Common myeloid progenitor, CD34-positive (primary cell): ENCODE results near the gene ADAMTS17.

Experiments used
- CTCF ChIA-PET: fragments of 350-600 bp; sonication (Branson Sonifier 250); formaldehyde crosslinking; loops from one replicate; lab custom pipeline; 2021; ENCODE audit warnings: antibody characterized with exemption; lab: Charles Lee
- POLR2A ChIA-PET: fragments of 350-600 bp; sonication (Branson Sonifier 250); formaldehyde crosslinking; loops from one replicate; lab custom pipeline; 2021; ENCODE audit warnings: antibody characterized with exemption; lab: Charles Lee
- DNase-seq, 3 donors: peaks; one replicate each; pipeline versions ENCODE4 v3.0.0 to v3.0.0-alpha.2; 2013
- H3K27ac ChIP-seq, 2 experiments: 1 replicate in 1 of 2; 2 replicates in 1 of 2; pipeline ENCODE4 v1.7.0; 2013; ENCODE audit warnings: inconsistent platforms in 2 of 2, low read length in 2 of 2, mild to moderate bottlenecking in 2 of 2, low read depth in 1 of 2, moderate library complexity in 1 of 2; ENCODE audit not compliant: severe bottlenecking in 2 of 2, insufficient read depth in 1 of 2, poor library complexity in 1 of 2
- H3K27me3 ChIP-seq, 5 experiments: replicated peaks in 2 of 5; 1 replicate in 3 of 5; 2 replicates in 2 of 5; pipeline versions ENCODE4 v1.6.1 to v1.7.0; 2013; ENCODE audit warnings: low read length in 4 of 5, mild to moderate bottlenecking in 2 of 5, moderate library complexity in 2 of 5, inconsistent platforms in 1 of 5; ENCODE audit not compliant: insufficient read depth in 5 of 5, control insufficient read depth in 4 of 5
- H3K36me3 ChIP-seq, 4 experiments: 1 replicate in 2 of 4; 2 replicates in 2 of 4; pipeline versions ENCODE4 v1.6.1 to v1.7.0; 2013; ENCODE audit warnings: low read length in 3 of 4, control low read depth in 1 of 4, mild to moderate bottlenecking in 1 of 4; ENCODE audit not compliant: control insufficient read depth in 4 of 4, insufficient read depth in 4 of 4
- H3K4me1 ChIP-seq, 4 experiments: 1 replicate in 3 of 4; 2 replicates in 1 of 4; pipeline versions ENCODE4 v1.6.1 to v1.7.1; 2013; ENCODE audit warnings: low read length in 3 of 4, mild to moderate bottlenecking in 3 of 4, control low read depth in 1 of 4, inconsistent platforms in 1 of 4, moderate library complexity in 1 of 4; ENCODE audit not compliant: control insufficient read depth in 4 of 4, insufficient read depth in 4 of 4; ENCODE audit errors: control extremely low read depth in 1 of 4
- H3K4me3 ChIP-seq, 7 experiments: 1 replicate in 4 of 7; 2 replicates in 3 of 7; pipeline versions ENCODE4 v1.5.1 to v1.7.0; 2013; ENCODE audit warnings: mild to moderate bottlenecking in 7 of 7, low read length in 6 of 7, moderate library complexity in 6 of 7, inconsistent platforms in 2 of 7, low read depth in 2 of 7, control low read depth in 1 of 7; ENCODE audit not compliant: insufficient read depth in 4 of 7, control insufficient read depth in 1 of 7; ENCODE audit errors: extremely low read depth in 1 of 7
- H3K9me3 ChIP-seq, 5 experiments: 1 replicate in 4 of 5; 2 replicates in 1 of 5; pipeline versions ENCODE4 v1.6.1 to v1.7.1; 2013; ENCODE audit warnings: low read length in 4 of 5, mild to moderate bottlenecking in 2 of 5, inconsistent platforms in 1 of 5, low read depth in 1 of 5, moderate library complexity in 1 of 5; ENCODE audit not compliant: control insufficient read depth in 4 of 5, insufficient read depth in 2 of 5; ENCODE audit errors: control extremely low read depth in 1 of 5
- WGBS: methylation state at CpG from one replicate; pipeline ENCODE4 v1.1.5; 2013; ENCODE audit not compliant: insufficient coverage; 5-methylcytosine and 5-hydroxymethylcytosine counted together

Gene ADAMTS17

DNA sequence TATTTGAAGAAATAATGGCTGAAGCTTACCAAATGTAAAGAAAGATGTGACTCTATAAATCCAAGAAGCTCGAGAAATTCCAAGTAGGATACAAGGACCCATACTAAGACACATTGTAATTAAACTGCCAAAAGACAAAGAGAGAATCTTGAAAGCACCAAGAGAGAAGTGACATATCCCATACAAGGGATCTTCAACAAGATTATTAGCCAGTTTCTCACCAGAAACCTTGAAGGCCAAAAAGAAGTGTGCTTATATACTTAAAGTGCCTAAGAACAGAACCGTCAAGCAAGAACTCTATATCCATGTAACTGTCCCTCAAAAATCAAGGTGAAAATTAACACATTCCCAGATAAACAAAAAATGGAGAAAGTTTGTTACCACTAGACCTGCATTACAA lies 220.5 kb downstream of the ADAMTS17 start:
- H3K36me3 ChIP-seq = no peaks in the 10 kb centered on the region
- no peak overlapping the region for H3K27ac ChIP-seq
- no peak overlapping the region for H3K4me3 ChIP-seq
- no CpG with 5 or more reads among the region's 2 CpGs for WGBS
- DNase-seq = no peak
- H3K9me3 ChIP-seq = peaks cover 0 to 17% (median 10%) of the 10 kb centered on the region in 5 experiments
- CTCF ChIA-PET = no interaction called here
- H3K4me1 ChIP-seq = no peaks in the 10 kb centered on the region
- H3K27me3 ChIP-seq = no peaks in the 10 kb centered on the region
- POLR2A ChIA-PET = no interaction called here

DNA sequence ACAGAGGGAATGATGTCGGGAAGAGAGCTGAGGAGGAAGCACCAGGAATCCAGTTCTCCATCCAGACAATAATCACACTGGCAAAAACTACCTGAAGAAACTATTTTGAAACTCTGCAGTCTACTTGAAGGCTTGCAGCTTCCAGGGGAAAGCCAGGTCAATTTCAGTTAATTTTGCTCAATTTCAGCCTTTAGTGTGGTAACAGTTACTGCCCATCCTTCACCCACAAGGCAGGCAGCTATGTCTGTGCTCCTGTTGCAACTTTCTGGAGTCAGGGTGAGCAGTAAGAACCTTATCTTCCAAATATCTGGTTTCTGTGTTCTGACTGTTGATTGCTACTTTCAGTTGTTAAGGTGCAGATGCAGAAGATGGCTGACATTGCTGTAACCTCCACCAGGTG lies 221.7 kb downstream of the ADAMTS17 start:
- 100% methylated on average over 1 of the region's 1 CpG for WGBS
- ChIA-PET CTCF (no interaction called here), POLR2A (no interaction called here)
- no peaks in the 10 kb centered on the region for H3K4me1 ChIP-seq
- H3K27me3 ChIP-seq = peaks cover 0 to 8% (median 2%) of the 10 kb centered on the region in 5 experiments
- H3K36me3 ChIP-seq = no peaks in the 10 kb centered on the region
- no peak for DNase-seq
- H3K9me3 ChIP-seq = peaks cover 0 to 17% (median 10%) of the 10 kb centered on the region in 5 experiments
- no peak overlapping the region for H3K4me3 ChIP-seq
- H3K27ac ChIP-seq = no peak overlapping the region

DNA sequence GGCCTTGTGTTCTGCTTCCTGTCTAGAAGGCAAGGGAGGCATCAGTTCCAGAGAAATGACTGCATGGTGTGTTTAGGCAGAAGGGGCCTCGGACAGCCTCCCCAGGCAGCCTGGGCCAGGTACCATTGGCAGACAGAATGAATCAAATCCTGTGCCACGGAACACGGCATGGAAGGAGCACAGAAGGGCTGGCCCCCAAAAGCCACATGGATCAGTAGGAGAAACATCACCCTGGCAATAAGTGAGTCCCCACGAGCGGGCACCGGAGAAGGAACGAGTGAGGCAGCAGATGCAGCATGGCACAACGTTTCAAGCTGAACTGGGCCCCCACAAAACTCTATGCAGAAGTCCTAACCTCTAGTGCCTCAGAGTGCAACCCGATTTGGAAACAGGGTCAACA lies 223.2 kb downstream of the ADAMTS17 start:
- no peaks in the 10 kb centered on the region for H3K4me1 ChIP-seq
- no peaks in the 10 kb centered on the region for H3K36me3 ChIP-seq
- peaks cover 0 to 17% (median 10%) of the 10 kb centered on the region in 5 experiments for H3K9me3 ChIP-seq
- no peak overlapping the region for H3K27ac ChIP-seq
- ChIA-PET CTCF (no interaction called here), POLR2A (no interaction called here)
- 95% methylated on average over 9 of the region's 9 CpGs for WGBS
- no peak for DNase-seq
- no peak overlapping the region for H3K4me3 ChIP-seq
- H3K27me3 ChIP-seq = peaks cover 0 to 21% (median 13%) of the 10 kb centered on the region in 5 experiments

DNA sequence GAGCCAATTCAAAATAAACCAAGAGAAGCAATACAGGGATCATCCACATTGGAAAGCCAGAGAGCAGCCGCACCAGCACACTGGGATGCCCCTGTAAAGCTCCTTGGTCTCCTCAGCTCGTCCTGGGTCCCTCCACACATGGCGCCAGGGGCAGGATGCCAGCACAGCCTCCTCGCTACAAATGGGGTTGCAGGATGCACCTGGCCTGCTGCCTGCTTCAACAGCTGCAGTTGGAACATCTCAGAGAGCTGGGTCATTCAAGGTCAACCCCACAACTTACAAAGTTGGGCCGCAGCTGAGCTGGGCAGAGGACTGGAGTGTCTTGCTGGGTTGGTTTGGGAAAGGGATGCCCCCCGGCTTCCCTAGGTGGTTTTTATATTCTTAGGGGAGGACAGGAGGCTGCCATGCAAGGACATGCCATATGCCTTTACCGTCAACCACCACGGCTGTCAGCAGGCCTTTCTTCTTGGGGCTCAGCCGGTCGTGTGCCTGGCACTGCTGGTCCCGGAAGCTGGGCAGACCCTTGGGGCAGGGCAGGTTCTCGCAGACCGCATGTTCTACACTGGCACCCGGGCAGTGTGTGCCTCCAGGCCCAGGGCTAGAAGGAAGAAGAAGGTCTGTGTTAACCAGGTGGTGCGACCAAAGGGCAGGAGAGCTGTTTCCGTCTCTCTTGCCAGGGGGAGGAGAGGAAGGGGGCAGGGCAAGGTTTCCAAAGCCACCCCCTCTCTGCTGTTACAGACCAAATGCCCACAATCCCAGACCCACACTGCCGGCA lies 225.2 kb downstream of the ADAMTS17 start:
- CTCF ChIA-PET = no interaction called here
- no peaks in the 10 kb centered on the region for H3K4me1 ChIP-seq
- no peak overlapping the region for H3K4me3 ChIP-seq
- peaks cover 0 to 12% (median 6%) of the 10 kb centered on the region in 5 experiments for H3K9me3 ChIP-seq
- H3K27ac ChIP-seq = no peak overlapping the region
- POLR2A ChIA-PET = interaction anchor here (0.6 kb wide), 1 partner anchor 227 kb away, joined by 4 read pairs; no protein-coding TSS in a partner anchor
- no peaks in the 10 kb centered on the region for H3K36me3 ChIP-seq
- WGBS = 96% methylated on average over 14 of the region's 17 CpGs
- H3K27me3 ChIP-seq = peaks cover 0 to 26% (median 13%) of the 10 kb centered on the region in 5 experiments
- DNase-seq = no peak

DNA sequence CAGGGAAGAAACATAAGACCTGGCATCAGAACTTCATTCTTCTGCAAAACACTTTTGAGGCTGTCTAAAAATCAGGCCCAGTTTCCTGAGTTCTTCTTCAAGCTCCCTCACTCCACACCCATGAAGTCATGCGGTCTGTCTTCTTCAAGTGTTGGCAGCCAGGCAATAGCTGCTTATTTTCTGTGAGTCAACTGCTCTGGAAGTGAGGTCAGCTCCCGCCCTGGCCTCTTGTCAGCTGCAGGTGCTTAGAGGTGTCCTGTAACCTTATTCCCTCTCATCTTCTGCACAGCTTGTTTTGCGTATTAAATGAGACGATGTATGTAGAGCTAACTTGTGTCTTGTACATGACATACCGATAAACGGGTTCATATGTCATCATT lies 226.1 kb downstream of the ADAMTS17 start:
- ChIA-PET POLR2A (interaction anchor here (0.6 kb wide), 1 partner anchor 226 kb away, joined by 4 read pairs; no protein-coding TSS in a partner anchor), CTCF (no interaction called here)
- DNase-seq = no peak
- WGBS = 80% methylated on average over 1 of the region's 6 CpGs
- Histone ChIP-seq H3K9me3 (peaks cover 0 to 7% (median 2%) of the 10 kb centered on the region in 5 experiments), H3K4me1 (no peaks in the 10 kb centered on the region), H3K36me3 (no peaks in the 10 kb centered on the region), H3K27ac (no peak overlapping the region), H3K27me3 (peaks cover 0 to 26% (median 13%) of the 10 kb centered on the region in 5 experiments), H3K4me3 (no peak overlapping the region)

DNA sequence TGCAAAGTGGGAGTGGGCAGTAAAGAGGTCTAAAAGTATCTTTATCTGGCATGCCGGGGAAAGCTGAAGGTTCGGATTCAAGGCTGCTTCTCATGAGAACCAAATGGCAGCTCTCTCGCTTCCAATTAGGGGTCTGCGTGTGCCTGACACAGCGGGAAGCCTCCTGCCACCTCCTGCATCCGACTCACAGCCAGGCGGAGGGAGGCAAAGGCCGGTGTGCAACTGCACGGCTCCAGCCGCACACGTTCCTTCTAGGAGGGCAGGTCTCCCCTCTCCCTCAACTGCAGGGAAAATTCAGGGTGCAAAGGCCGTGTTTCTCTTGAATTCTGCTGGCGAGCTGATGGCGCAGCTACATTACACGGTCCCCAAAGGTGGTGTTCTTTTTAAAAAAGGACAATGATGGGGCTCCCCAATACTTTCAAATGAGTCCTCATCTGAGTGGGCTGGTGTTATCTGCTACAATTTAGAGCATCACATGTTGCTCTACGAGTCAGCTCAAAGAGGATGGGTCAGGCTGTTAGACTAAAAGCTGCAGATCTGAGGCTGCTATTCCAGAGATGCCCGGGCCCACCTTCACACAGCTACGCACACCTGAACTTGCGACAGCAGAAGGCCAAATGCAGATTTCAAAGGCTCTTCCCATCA lies 226.6 kb downstream of the ADAMTS17 start:
- 68% methylated on average over 19 of the region's 19 CpGs for WGBS

DNA sequence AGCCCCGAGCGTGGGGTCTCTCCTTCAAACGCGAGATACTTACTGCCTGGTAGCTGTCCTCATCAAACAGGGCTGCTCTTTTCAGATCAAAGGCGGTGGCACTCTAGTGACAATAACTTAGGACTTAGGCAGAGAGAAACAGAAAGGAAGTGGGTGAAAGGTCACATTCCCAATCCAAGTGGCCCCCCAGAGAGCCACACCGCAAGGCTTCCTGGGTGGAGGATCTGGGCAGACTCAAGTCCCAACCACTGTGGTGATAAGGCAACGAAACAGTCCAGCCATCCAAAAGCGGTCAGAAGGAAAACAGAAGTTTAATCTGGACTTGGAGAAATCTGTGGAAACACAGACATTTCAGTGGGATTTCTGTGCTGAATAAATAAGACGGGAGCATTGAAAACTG lies 227.2 kb downstream of the ADAMTS17 start:
- no peak overlapping the region for H3K27ac ChIP-seq
- H3K27me3 ChIP-seq = peaks cover 0 to 26% (median 13%) of the 10 kb centered on the region in 5 experiments
- no peaks in the 10 kb centered on the region for H3K4me1 ChIP-seq
- ChIA-PET CTCF (no interaction called here), POLR2A (no interaction called here)
- DNase-seq = no peak
- WGBS = 24% methylated on average over 8 of the region's 9 CpGs
- H3K36me3 ChIP-seq = no peaks in the 10 kb centered on the region
- H3K9me3 ChIP-seq = peaks cover 0 to 6% (median 0%) of the 10 kb centered on the region in 5 experiments
- peak overlapping the region in 2 of 7 experiments; percentile 23 to 46 for H3K4me3 ChIP-seq

More for the DNA sequence above, 226.6 kb downstream of the ADAMTS17 start:
- no peak for DNase-seq
- Histone ChIP-seq H3K4me3 (no peak overlapping the region), H3K9me3 (peaks cover 0 to 6% (median under 1%) of the 10 kb centered on the region in 5 experiments), H3K36me3 (no peaks in the 10 kb centered on the region), H3K4me1 (no peaks in the 10 kb centered on the region), H3K27ac (no peak overlapping the region), H3K27me3 (peaks cover 0 to 26% (median 13%) of the 10 kb centered on the region in 5 experiments)
- ChIA-PET CTCF (no interaction called here), POLR2A (no interaction called here)
